HepG2 (cell line): Measurements from ENCODE around the gene PGM2. TPM values are rescaled to one million over a fixed set of nuclear protein-coding genes. Genes with fewer than 3 reads are reported as not detected.

Experiments
- ATAC-seq: fragments of 200-7000 bp; cut with Tn5 transposase; 3 replicates; pipeline ENCODE4 v1.9.1; 2020; ENCODE audit warnings: mild to moderate bottlenecking, moderate library complexity
- BruUV-seq: library from RNA; stranded (reverse); fragments of 400-500 nt; replicated peaks from 2 replicates; lab custom pipeline; 2021; lab: Mats Ljungman, UMichigan
- CTCF ChIA-PET: fragments of 300-600 bp; formaldehyde crosslinking; extraction: SDS; loops from one replicate; lab custom pipeline; 2021; ENCODE audit warnings: low total read pairs, inconsistent platforms, low intra/inter-chr PET ratio; lab: Yijun Ruan, JAX
- POLR2A ChIA-PET: fragments of 350-600 bp; sonication (Branson Sonifier 250); formaldehyde crosslinking; loops from one replicate; lab custom pipeline; 2020; ENCODE audit warnings: antibody characterized with exemption, inconsistent platforms; lab: Yijun Ruan, JAX
- DNase-seq: peaks from one replicate; pipeline ENCODE4 v3.0.0-alpha.2; 2015; ENCODE audit warnings: low spot score
- FAIRE-seq: peaks from 3 replicates; lab custom pipeline; 2011; peaks lifted over from hg19 to GRCh38; lab: Jason Lieb, UNC
- H2AFZ ChIP-seq: one replicate; pipeline ENCODE4 v1.6.1; 2011; ENCODE audit warnings: low read length, inconsistent platforms
- H3K27ac ChIP-seq: fragments of 300-600 bp; 3 replicates; pipeline ENCODE4 v1.8.0; 2011; ENCODE audit warnings: mixed run types, mild to moderate bottlenecking, mixed read lengths, low read length, inconsistent platforms; ENCODE audit not compliant: insufficient read depth; ENCODE audit errors: extremely low read length
- H3K27me3 ChIP-seq, 2 experiments: fragments of 200-600 bp in 1 of 2; 2 replicates in 1 of 2; 3 replicates in 1 of 2; pipeline versions ENCODE4 v1.6.0 to v1.8.0; 2011; ENCODE audit warnings: low read length in 2 of 2, mild to moderate bottlenecking in 2 of 2, moderate library complexity in 2 of 2, inconsistent platforms in 1 of 2; ENCODE audit not compliant: insufficient read depth in 2 of 2, control insufficient read depth in 1 of 2
- H3K36me3 ChIP-seq, 2 experiments: fragments of 200-600 bp in 1 of 2; replicated peaks in 1 of 2; 2 replicates in 1 of 2; 3 replicates in 1 of 2; pipeline versions ENCODE4 v1.5.1 to v1.8.0; 2011; ENCODE audit warnings: low read length in 2 of 2, inconsistent platforms in 1 of 2; ENCODE audit not compliant: insufficient read depth in 2 of 2, control insufficient read depth in 1 of 2
- H3K4me1 ChIP-seq: 2 replicates; pipeline ENCODE4 v1.5.1; 2012; ENCODE audit warnings: low read length, inconsistent platforms; ENCODE audit not compliant: insufficient read depth
- H3K4me2 ChIP-seq: 2 replicates; pipeline ENCODE4 v1.6.0; 2011; ENCODE audit warnings: low read depth, low read length, inconsistent platforms
- H3K4me3 ChIP-seq, 3 experiments: fragments of 200-600 bp in 1 of 3; sonication (generic), shearing (Covaris generic) in 1 of 3; replicated peaks in 1 of 3; 2 replicates each; pipeline ENCODE4 v1.5.1; 2011 to 2016; ENCODE audit warnings: low read length in 3 of 3, inconsistent platforms in 2 of 3, low read depth in 2 of 3, mild to moderate bottlenecking in 2 of 3, control low read depth in 1 of 3, mixed read lengths in 1 of 3; ENCODE audit not compliant: insufficient read depth in 1 of 3
- H3K79me2 ChIP-seq: one replicate; pipeline ENCODE4 v1.6.1; 2011; ENCODE audit warnings: low read length, inconsistent platforms; ENCODE audit not compliant: insufficient read depth
- H3K9ac ChIP-seq: 2 replicates; pipeline ENCODE4 v1.6.0; 2011; ENCODE audit warnings: mild to moderate bottlenecking, low read depth, low read length, inconsistent platforms; ENCODE audit not compliant: insufficient read depth
- H3K9me3 ChIP-seq: 2 replicates; pipeline ENCODE4 v1.5.1; 2012; ENCODE audit warnings: mild to moderate bottlenecking, low read length
- H4K20me1 ChIP-seq: 2 replicates; pipeline ENCODE4 v1.6.0; 2011; ENCODE audit warnings: inconsistent platforms, mild to moderate bottlenecking, low read length, moderate library complexity; ENCODE audit not compliant: insufficient read depth
- ATF3 ChIP-seq: sonication (generic); formaldehyde crosslinking; IDR thresholded peaks from 2 replicates; pipeline ENCODE4 v1.4.0; 2020; ENCODE audit warnings: missing genetic modification reagents
- HES4 ChIP-seq: sonication (generic); formaldehyde crosslinking; IDR thresholded peaks from 2 replicates; pipeline ENCODE4 v1.9.0; 2021; ENCODE audit warnings: mild to moderate bottlenecking, missing genetic modification reagents, borderline replicate concordance
- HOXA5 ChIP-seq: sonication (generic); formaldehyde crosslinking; IDR thresholded peaks from 2 replicates; pipeline ENCODE4 v1.4.0; 2020; ENCODE audit warnings: missing genetic modification reagents
- MLLT10 ChIP-seq: sonication (generic); formaldehyde crosslinking; IDR thresholded peaks from 2 replicates; pipeline ENCODE4 v1.4.0; 2020; ENCODE audit warnings: missing genetic modification reagents
- RCOR2 ChIP-seq: IDR thresholded peaks from 2 replicates; pipeline ENCODE4 v1.6.1; 2016; ENCODE audit warnings: missing biosample characterization, missing genetic modification reagents
- ZMAT3 ChIP-seq: sonication (generic); formaldehyde crosslinking; conservative IDR thresholded peaks from 2 replicates; pipeline ENCODE4 v1.7.0; 2021; ENCODE audit warnings: missing genetic modification reagents
- ZNF484 ChIP-seq: sonication (generic); formaldehyde crosslinking; IDR thresholded peaks from 2 replicates; pipeline ENCODE4 v1.5.1; 2020; ENCODE audit warnings: mild to moderate bottlenecking, low read depth, missing genetic modification reagents, borderline replicate concordance
- ZNF496 ChIP-seq: sonication (generic); formaldehyde crosslinking; IDR thresholded peaks from 2 replicates; pipeline ENCODE4 v1.8.1; 2023; ENCODE audit warnings: mild to moderate bottlenecking, moderate library complexity, missing genetic modification reagents; ENCODE audit not compliant: insufficient replicate concordance
- ZNF709 ChIP-seq: sonication (generic); formaldehyde crosslinking; IDR thresholded peaks from 2 replicates; pipeline ENCODE4 v1.5.0; 2020; ENCODE audit warnings: mild to moderate bottlenecking, missing genetic modification reagents
- ZNF749 ChIP-seq: sonication (generic); formaldehyde crosslinking; IDR thresholded peaks from 2 replicates; pipeline ENCODE4 v1.8.0; 2022; ENCODE audit warnings: mild to moderate bottlenecking, missing genetic modification reagents, moderate library complexity, borderline replicate concordance
- ZSCAN9 ChIP-seq: IDR thresholded peaks from 2 replicates; pipeline ENCODE4 v1.6.1; 2016; ENCODE audit warnings: borderline replicate concordance
- WGBS: methylation state at CpG from one replicate; pipeline ENCODE4 v1.1.6; 2017; ENCODE audit warnings: low lambda C conversion rate; 5-methylcytosine and 5-hydroxymethylcytosine counted together
- in situ Hi-C: cut with HindIII; loops from 2 replicates; pipeline ENCODE4 v1.10.0; 2017; ENCODE audit warnings: low pct_unique_long_range_greater_than_20kb; ENCODE audit not compliant: extremely low pct_ligation_motif_present
- intact Hi-C: fragments of 100-400 bp; cut with micrococcal nuclease; formaldehyde crosslinking; loops from one replicate; pipeline ENCODE4 v1.10.0; 2022; ENCODE audit not compliant: unreplicated experiment
- polyA plus RNA-seq, 8 experiments: library from polyadenylated mRNA; depleted of rRNA in 3 of 8; stranded (reverse) in 7 of 8; unstranded in 1 of 8; fragments of >200 nt; fragmentation: Illumina TruSeq in 4 of 8; extraction: Trizol in 4 of 8; gene quantifications; 2 replicates each; pipeline versions ENCODE4 v1.2.1 to v1.2.3, GENCODE V29; 2011 to 2016; ENCODE audit warnings: low read depth in 4 of 8, missing spikeins in 1 of 8, mixed read lengths in 1 of 8; ENCODE audit not compliant: insufficient read depth in 1 of 8
- total RNA-seq, 5 experiments: library from RNA; depleted of rRNA; stranded (reverse); fragments of >200 nt; fragmentation: Illumina TruSeq; extraction: Trizol; gene quantifications; 2 replicates each; pipeline ENCODE4 v1.2.3, GENCODE V29; 2016; ENCODE audit warnings: low read depth in 1 of 5
- TF ChIP-seq, protein P1 (sequence below): IDR thresholded peaks from 2 replicates; pipeline ENCODE4 v1.6.1; 2016; ENCODE audit warnings: low read depth, control low read depth

The PGM2 gene
- total and polyA plus RNA-seq, 2 of the 13 experiments (the other 11 are each of a cell fraction or from before 2014, with no cell fraction given) = 14.6 to 36.9 TPM

DNA sequence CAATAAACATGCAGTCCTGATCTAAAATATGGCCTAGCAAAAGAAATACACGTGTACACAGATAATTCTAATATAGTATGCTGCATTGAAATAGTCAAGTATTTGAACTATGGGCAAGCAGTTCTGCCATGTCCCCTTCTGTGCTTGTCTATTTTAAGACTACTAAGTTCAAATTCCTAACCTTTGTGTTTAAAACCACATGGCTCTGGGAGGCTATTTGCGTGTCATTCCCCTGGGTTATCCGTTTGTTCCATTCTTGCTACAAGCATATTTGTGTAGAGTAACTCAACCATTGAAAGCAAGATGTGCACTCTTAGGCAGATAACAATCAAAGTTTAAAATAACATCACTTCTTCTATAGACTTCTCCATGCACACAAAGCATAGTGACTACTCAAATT, 39.0 kb downstream of the PGM2 start:
- Histone ChIP-seq H3K4me2 (no peak overlapping the region), H3K4me1 (peaks cover 12% of the 10 kb centered on the region; the same call in 1 of the 2 replicates), H4K20me1 (no peaks in the 10 kb centered on the region), H3K79me2 (no peaks in the 10 kb centered on the region)
- intact Hi-C loops = no loop called here
- no TSS peak for BruUV-seq
- TF ChIP-seq ZNF709 (CRISPR knock-in tag) (no peak), ZMAT3 (CRISPR knock-in tag) (no peak), ZSCAN9 (no peak), RCOR2 (CRISPR knock-in tag) (no peak), ATF3 (CRISPR knock-in tag) (no peak), HES4 (CRISPR knock-in tag) (no peak), ZNF496 (CRISPR knock-in tag) (no peak), HOXA5 (no peak), ZNF484 (CRISPR knock-in tag) (no peak), MLLT10 (CRISPR knock-in tag) (no peak), ZNF749 (no peak)
- TF ChIP-seq, protein P1, sequence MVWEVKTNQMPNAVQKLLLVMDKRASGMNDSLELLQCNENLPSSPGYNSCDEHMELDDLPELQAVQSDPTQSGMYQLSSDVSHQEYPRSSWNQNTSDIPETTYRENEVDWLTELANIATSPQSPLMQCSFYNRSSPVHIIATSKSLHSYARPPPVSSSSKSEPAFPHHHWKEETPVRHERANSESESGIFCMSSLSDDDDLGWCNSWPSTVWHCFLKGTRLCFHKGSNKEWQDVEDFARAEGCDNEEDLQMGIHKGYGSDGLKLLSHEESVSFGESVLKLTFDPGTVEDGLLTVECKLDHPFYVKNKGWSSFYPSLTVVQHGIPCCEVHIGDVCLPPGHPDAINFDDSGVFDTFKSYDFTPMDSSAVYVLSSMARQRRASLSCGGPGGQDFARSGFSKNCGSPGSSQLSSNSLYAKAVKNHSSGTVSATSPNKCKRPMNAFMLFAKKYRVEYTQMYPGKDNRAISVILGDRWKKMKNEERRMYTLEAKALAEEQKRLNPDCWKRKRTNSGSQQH (CRISPR knock-in tag) = no peak
- TF ChIP-seq, all 625 proteins: peak for 0
- H3K9me3 ChIP-seq = no peaks in the 10 kb centered on the region
- WGBS = 84% methylated on average over 3 of the region's 3 CpGs
- DNase-seq (no peak), ATAC-seq (no peak), FAIRE-seq (no peak)
- no peak overlapping the region for H2AFZ ChIP-seq
- no peak overlapping the region for H3K4me3 ChIP-seq
- no peak overlapping the region for H3K27ac ChIP-seq
- ChIA-PET POLR2A (no interaction called here), CTCF (no interaction called here)
- in situ Hi-C loops = no loop called here
- H3K9ac ChIP-seq = no peak overlapping the region
- no peaks in the 10 kb centered on the region for H3K27me3 ChIP-seq
- peaks cover 0 to 13% of the 10 kb centered on the region in 2 experiments; a peak in 1 of 5 replicates for H3K36me3 ChIP-seq
